Jurkat, Clone E6-1 (cell line): ENCODE results near the gene CXCL8. TPM values are rescaled to one million over a fixed set of nuclear protein-coding genes. Genes with fewer than 3 reads are reported as not detected.
"Not testable (repeated sequence)": the region's sequence is repeated elsewhere in the genome, so short reads cannot be mapped to it uniquely, and the experiment has no call there.

ENCODE experiments used
- DNase-seq: peaks from one replicate; pipeline ENCODE4 v3.0.0-alpha.2; 2011; ENCODE audit warnings: low read depth, low spot score
- H3K4me3 ChIP-seq: 2 replicates; pipeline ENCODE4 v1.5.1; 2011; ENCODE audit warnings: mild to moderate bottlenecking, low read length, control low read depth, moderate library complexity
- polyA plus RNA-seq: library from polyadenylated mRNA; unstranded; fragments of >200 nt; gene quantifications from one replicate; pipeline ENCODE4 v1.2.1, GENCODE V29; 2012; ENCODE audit warnings: missing spikeins; ENCODE audit not compliant: insufficient read length, insufficient read depth

Gene CXCL8
- not detected for polyA plus RNA-seq

DNA sequence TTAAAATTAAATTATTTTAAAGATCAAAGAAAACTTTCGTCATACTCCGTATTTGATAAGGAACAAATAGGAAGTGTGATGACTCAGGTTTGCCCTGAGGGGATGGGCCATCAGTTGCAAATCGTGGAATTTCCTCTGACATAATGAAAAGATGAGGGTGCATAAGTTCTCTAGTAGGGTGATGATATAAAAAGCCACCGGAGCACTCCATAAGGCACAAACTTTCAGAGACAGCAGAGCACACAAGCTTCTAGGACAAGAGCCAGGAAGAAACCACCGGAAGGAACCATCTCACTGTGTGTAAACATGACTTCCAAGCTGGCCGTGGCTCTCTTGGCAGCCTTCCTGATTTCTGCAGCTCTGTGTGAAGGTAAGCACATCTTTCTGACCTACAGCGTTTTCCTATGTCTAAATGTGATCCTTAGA is at the start of gene CXCL8:
Gene CXCL8 (plus strand): TSS at position 217 of the 426 bp plus-strand sequence. CDS start 90 bp downstream, at position 307.
- no peak for DNase-seq
- no peak within 1 kb of the TSS for H3K4me3 ChIP-seq

DNA sequence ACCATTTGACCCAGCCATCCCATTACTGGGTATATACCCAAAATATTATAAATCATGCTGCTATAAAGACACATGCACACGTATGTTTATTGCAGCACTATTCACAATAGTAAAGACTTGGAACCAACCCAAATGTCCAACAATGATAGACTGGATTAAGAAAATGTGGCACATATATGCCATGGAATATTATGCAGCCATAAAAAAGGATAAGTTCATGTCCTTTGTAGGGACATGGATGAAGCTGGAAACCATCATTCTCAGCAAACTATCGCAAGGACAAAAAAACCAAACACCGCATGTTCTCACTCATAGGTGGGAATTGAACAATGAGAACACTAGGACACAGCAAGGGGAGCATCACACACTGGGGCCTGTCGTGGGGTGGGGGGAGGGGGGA is 49.2 kb upstream of the CXCL8 start:
- not testable (repeated sequence) for DNase-seq, H3K4me3 ChIP-seq

DNA sequence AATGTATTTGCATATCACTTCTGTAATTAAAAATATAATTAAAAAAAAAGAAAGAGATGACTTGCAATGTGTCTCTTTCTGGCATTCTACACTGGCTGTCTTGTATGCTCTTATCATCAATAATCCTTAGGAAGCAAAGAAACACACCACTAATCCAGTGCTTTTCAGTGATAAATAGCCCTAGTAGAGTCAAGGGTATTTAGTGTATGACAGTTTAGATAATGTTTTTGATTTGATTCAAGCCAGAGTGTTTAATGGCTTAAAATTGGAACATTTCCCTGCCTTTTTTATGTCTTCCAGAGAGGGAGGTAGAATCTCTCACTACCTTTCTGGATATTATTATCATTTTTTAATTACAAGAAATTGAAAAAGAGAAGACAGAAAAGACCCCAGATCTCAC is 48.6 kb upstream of the CXCL8 start:
- H3K4me3 ChIP-seq: no peak overlapping the region
- no peak for DNase-seq

DNA sequence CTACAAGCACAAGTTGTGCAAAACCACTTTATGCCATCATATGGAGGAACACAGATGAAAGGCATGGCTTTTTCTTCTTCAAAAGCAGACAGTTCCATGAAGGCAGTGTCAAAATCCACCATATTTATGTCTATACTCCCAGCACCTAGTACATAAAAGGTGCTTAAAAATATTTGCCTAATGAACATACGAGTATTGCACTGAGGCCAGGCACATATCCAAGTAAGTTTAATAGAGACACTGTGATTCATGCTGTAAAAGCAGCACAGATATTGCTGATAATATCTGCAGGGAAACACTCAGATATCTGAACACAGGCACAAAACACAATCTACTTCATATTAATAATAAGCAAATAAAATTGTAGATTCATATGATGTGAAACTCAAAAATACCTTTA is 48.1 kb upstream of the CXCL8 start:
- no peak overlapping the region for H3K4me3 ChIP-seq
- no peak for DNase-seq

DNA sequence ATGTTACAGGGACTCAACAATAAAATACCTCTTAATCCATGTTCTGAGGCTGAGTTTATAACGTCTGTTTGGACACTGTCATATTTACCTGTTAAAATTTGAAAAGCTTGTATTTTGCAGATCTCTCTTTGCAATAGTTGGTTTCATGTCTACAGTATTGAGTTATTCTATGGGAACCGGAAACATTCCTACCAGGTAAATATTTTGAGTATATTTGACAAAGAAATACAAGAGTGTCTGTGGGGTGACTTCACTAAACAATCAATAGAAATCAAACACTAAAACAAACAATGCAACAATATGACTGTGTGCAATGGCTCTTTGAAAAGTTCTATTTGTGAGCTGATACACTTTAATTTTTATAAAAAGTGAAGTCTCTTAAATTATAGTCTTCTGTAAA is 47.7 kb upstream of the CXCL8 start:
- no peak for DNase-seq
- no peak overlapping the region for H3K4me3 ChIP-seq

DNA sequence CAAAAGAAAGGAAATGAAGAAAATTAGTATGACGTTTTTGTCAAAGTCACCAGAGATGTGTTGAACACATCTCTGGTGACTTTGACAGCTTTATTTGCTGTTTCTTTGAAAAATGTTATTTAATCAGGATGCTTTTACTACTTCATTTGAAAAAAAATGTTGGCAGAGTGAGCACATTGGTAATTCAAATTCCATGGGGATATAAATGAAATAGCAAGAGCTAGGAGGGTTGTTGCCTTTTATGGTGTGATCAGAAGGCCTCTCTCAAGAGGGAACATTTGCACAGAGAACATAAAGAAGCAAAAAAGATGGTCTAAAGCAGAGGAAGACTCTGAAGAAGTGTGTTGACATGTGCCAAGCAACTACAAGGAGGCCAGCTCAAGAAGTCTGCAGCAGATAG is 46.6 kb upstream of the CXCL8 start:
- H3K4me3 ChIP-seq: no peak overlapping the region
- no peak for DNase-seq

DNA sequence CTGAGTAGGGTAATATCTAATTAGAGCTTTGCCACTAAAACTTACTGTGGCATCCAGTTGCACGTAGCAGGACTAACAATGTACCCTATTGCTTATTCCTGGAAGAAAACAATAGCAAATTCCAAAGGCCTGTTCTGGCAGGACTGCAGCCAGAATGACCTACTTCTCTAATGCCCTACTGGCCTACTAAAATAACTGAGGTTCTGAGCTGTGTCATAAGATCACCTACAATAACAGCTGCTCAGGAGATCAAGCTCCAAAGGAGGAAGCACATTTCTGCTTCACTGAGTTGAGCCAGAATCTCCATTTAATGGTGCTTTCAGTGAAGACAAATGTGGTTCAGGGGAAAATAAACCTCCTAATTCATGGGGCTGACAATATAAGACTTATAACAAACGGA is 42.2 kb upstream of the CXCL8 start:
- DNase-seq: no peak
- H3K4me3 ChIP-seq: no peak overlapping the region

DNA sequence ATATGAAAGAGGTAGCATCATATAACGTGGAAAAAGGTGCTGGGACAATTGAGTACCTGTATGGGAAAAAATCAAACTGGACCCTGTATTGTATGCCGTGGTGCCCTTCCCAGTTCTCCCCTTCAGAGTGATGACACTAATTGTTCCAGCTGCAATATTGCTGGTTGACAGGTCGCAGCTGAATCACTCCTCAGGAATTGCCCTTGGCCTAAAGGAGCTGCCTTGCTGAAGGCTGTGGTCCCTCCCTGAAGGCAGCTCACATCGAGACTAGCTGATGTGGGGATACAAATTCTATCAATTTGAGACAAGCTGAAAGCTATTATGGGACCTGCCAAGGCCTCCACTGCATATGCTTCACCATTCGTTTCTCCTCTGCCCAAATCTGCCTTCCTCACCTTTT is 39.3 kb upstream of the CXCL8 start:
- no peak overlapping the region for H3K4me3 ChIP-seq
- no peak for DNase-seq

DNA sequence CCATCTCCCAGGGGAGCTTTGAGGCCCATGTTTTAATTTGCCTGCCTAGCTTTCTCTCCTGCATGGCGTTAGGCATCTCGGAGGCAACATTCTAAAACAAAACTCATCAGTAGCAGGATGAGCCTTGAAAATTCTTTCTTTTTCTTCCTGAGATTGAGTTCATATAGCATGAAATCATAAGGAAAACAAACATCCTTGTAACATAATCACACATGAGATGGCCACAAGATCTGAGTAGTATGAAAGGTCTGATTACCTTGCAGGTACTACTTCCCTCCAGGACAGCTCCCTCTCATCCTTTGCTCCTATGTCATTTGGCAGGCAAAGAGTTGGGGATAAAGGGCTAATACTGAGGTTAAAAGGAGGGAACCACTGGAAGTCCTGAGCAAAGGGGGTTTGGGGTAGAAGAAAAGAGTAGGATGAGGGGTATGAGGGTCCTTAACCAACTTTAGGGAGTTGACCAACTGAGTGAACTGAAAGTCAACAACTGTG is 37.5 kb upstream of the CXCL8 start:
- H3K4me3 ChIP-seq: no peak overlapping the region
- no peak for DNase-seq

DNA sequence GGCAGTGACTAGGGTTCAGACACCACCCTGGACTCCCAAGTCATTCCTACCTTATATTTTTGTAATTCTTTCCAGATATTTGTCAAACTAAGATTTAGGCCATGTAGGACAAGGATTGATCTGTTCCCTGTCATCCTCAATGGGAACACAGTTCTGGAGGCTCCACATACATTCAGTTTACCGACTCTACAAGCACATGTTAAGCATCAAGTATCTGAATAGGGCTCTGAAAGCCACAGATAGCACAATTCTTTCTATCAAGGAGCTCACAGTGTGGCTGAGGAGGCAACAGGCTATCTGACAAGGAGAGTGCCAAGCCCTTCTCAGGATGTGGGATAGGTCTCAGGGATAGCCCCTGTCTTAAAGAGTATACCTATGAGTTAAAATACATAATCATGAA is 37.0 kb upstream of the CXCL8 start:
- no peak for DNase-seq
- no peak overlapping the region for H3K4me3 ChIP-seq

DNA sequence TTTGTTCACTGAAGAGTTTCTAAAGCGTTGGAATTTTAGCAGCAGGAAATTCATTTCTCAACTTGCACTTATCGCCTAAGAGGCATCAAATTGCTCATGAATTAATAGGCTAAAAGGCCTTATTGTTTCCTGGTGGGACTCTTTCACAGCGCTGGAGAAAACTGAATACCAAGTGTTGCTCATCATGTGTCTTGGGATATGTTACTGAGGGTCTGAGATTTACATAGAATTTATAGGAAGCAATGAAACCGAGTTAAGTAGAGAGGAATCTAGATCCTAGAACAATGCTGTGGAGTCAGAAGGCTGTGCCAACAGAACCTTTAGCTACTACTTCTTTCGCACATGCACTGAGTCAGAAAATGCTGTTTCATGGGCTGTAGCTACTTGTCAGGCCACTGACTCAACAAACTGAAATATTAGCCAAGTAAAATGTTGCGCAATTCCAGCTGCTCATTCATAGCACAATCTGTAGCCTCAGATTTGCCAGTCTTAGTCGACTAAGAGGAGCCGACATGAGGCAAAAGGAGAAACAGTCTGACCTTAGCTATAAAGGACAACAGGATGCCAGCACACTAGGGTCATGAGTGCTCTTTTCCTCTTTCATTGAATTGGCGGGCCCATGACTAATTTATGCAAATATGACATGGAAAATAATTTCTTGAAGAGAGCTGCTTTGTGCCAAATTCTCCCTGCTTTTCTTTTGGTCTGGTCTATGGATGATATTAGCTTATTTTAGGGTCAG is 35.9 kb upstream of the CXCL8 start:
- DNase-seq: no peak
- H3K4me3 ChIP-seq: no peak overlapping the region

DNA sequence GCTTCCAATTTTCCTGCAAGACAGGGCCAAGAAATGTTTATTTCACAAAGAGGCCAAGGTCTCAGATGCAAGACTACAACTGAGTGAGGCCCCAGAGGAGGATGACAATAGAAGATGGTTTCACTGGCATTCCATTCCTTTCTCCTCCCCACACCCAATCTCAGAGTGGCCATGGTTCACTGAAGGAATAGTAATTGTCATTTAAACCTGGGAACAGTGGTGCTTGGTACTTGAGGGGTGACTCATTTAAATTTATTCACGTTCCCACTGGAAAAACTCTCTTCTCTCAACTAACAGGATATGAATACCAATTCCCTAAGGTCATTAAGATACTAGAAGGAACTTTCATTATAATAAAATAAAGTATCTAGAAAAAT is 35.3 kb upstream of the CXCL8 start:
- no peak for DNase-seq
- no peak overlapping the region for H3K4me3 ChIP-seq

DNA sequence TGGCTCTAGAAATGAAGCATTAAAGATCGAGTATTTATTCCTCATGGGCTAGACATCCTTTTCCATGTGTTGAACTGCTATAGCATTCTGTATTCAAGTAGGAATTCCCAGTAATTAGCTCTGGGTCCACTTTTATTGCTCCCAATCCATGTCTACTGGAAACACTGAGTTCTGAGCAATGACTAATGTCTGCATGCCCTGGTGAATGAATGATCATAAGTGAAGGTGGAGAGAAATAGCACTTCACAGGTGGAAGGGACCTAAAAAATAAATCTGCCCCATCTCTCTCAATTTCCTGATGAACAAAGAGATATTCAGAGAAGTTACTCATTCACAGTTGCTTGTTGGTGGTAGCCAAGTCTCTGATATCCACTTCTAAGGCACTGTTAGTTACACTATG is 34.6 kb upstream of the CXCL8 start:
- no peak overlapping the region for H3K4me3 ChIP-seq
- DNase-seq: no peak

DNA sequence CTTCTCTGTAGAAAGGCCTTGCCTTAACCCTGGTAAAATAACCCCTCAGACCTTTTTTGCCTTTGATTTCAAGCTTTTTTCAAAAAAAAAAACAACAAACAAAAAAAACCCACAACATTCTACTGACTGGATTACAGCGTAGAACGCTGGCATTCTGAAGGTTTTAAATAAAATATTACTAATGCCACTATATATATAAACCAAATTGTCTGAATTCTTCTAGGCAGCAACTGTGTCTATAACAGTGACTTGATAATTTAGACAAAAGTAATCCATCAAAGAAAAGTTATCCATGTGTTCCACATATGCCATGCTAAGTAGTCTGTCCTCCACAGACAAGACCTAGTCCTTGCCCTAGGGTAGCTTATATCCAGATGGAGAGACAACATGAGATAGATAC is 33.6 kb upstream of the CXCL8 start:
- DNase-seq: no peak
- no peak overlapping the region for H3K4me3 ChIP-seq

DNA sequence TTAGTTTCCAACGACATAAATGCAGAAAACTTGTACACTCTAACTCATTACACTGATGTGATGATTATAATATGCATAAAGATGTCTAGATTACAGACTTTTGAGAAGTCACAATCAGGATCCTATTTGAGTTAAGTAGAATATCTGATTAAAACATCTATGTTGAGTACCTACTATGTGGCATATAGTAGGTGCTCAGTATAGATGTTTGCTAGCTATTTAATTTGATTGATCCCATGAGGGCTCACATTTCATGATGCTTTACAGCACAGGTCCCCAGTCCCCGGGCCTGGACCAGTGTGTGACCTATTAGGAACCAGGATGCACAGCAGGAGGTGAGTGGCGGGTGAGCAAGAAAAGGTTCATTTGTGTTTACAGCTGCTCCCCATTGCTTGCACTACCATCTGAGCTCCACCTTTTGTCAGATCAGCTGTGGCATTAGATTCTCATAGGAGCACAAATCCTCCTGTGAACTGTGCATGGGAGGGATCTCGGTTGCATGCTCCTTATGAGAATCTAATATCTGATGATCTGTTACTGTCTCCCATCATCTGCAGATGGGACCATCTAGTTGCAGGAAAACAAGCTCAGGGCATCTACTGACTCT is 33.0 kb upstream of the CXCL8 start:
- no peak for DNase-seq

DNA sequence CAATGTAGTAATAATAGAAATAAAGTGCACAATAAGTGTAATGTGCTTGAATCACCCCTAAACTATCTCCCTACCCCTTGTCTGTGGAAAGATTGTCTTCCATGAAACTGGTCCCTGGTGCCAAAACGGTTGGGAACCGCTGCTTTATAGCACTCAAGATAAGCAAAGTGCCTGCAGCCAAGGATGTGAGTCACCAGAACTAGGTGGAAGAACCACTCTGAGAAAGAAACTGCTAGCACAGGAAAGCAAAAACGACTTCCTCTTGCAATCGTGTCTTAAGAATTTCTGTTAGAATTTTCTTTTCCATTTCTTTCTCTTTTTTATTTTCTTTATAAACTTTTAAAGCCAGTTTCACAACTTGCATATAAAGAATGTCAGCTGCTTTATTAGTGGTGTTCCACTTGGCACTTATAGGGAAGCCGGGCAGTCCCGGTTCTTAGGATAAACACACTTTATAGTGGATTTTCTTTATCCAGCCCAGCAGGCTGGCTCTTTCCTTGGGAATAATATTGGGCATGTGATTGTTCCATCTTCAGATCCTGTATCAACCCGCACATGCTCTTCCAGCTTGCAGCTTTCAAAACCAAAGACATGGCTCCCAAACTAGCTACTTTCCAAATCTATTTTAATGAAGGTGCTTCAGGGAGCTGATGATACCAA is 32.3 kb upstream of the CXCL8 start:
- DNase-seq: peak; percentile 18

More for the DNA sequence above, 33.0 kb upstream of the CXCL8 start:
- H3K4me3 ChIP-seq: no peak overlapping the region

DNA sequence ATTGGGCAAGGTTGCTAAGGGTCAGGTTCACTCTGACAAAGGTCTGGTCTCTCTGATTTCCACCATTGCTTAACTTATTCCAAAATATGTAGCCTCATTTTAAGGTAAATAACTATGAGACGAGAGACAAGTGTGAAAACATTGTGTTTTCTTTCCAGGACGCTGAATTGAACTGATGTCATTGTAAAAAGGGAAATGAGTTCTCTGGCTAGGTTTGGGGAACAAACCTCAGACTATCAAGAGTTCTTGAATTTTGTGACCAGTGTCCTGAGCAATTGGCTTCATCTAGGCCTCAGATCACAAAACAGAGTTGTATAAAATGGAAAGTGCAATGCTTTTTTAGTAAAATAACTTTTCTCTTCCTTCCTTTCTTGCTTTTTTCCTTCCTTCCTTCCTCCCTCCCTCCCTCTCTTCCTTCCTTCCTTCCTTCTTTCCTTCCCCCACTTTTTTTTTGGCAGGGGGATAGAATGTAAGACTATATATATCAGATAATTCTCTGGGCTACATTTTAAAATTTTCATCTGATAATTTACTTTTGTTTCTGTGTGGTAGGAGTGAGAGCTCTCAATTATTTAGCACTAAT is 30.8 kb upstream of the CXCL8 start:
- no peak overlapping the region for H3K4me3 ChIP-seq
- DNase-seq: no peak

More for the DNA sequence above, 32.3 kb upstream of the CXCL8 start:
- no peak overlapping the region for H3K4me3 ChIP-seq

DNA sequence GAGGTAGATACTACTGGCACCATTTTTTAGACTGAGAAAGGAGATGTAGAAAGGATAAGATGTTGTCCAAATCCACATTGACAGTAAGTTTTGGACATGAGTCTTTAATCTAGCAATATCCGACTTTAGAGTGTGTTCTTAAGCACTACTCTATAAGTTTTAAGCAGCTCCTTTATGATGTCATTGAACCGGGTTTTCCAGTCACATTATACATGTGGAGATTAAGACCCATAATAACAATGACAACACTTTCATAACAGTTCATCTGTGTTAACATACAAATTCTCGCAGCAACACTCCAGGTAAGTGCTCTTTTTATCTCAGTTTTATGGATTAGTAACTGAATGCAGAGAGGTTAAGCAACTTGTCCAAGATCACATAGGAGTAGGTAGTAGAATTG is 30.3 kb upstream of the CXCL8 start:
- DNase-seq: no peak
- no peak overlapping the region for H3K4me3 ChIP-seq

DNA sequence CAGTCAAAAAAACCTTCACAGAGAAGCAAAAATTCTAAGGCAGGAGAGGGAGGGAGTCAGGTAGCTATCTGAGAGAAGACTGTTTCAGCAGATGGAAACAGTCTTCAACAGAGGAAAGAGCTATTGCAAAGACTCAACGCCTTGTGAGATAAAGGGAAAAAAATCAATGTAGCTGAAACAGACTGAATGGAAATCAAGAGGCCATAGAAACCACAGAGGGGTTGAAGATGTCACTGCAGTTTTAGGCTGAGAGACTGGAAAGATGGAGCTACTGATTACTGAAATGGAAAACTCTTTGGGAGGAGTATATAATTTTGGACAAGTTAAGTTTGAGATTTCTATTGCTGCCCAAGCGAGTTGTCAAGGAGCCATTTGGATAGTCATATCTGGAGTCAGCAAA is 28.4 kb upstream of the CXCL8 start:
- no peak for DNase-seq
- H3K4me3 ChIP-seq: no peak overlapping the region

DNA sequence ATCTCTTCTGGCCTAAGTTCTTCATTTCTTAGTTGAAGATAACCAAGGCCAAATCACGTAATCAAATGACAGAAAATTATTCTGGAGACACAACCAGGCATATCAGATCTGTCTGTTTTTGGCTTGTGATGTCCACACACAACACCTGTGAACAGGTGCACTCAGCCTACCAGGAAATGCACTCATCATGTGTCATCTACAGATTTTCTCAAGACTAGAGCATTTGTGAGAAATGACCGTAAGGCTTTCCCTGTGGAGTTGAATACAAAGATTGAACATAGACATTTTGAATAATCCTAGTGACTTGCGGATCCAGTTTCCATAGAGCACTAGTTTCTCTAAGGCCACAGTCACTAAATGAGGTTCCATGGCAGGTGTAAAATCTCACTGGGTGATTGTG is 26.7 kb upstream of the CXCL8 start:
- DNase-seq: no peak
- no peak overlapping the region for H3K4me3 ChIP-seq
